Midbrain (tissue), 1 donor: ENCODE results near the gene NFATC2.

ENCODE experiments used
- DNase-seq: peaks from one replicate; lab custom pipeline; 2025; lab: John Stamatoyannopoulos, UW

NFATC2 gene

GRCh38 chr20:51542571-51543421, at the start of gene NFATC2:
TSS of gene NFATC2 (minus strand) at chr20:51542719. CDS start at chr20:51542499, 220 bp downstream.
- no peak for DNase-seq

- no peak for DNase-seq
Observed at GRCh38 chr20:51591871-51592270, 49.4 kb upstream of the NFATC2 start.

GRCh38 chr20:51588762-51589161, 46.2 kb upstream of the NFATC2 start:
- no peak for DNase-seq

GRCh38 chr20:51587145-51587544, 44.6 kb upstream of the NFATC2 start:
- DNase-seq = no peak

- no peak for DNase-seq
Observed at GRCh38 chr20:51586005-51586440, 43.5 kb upstream of the NFATC2 start.

- no peak for DNase-seq
Observed at GRCh38 chr20:51585148-51585547, 42.6 kb upstream of the NFATC2 start.

- DNase-seq = no peak
Observed at GRCh38 chr20:51584737-51585136, 42.2 kb upstream of the NFATC2 start.

GRCh38 chr20:51584116-51584515, 41.6 kb upstream of the NFATC2 start:
- no peak for DNase-seq

GRCh38 chr20:51583499-51583898, 41.0 kb upstream of the NFATC2 start:
- DNase-seq = no peak

GRCh38 chr20:51583073-51583472, 40.6 kb upstream of the NFATC2 start:
- DNase-seq = no peak

GRCh38 chr20:51581571-51581970, 39.1 kb upstream of the NFATC2 start:
- DNase-seq = no peak

- no peak for DNase-seq
Observed at GRCh38 chr20:51579137-51579536, 36.6 kb upstream of the NFATC2 start.

- DNase-seq = no peak
Observed at GRCh38 chr20:51578145-51578459, 35.6 kb upstream of the NFATC2 start.

- no peak for DNase-seq
Observed at GRCh38 chr20:51577432-51578144, 35.1 kb upstream of the NFATC2 start.

- no peak for DNase-seq
Observed at GRCh38 chr20:51575486-51575885, 33.0 kb upstream of the NFATC2 start.

GRCh38 chr20:51574248-51575033, 31.9 kb upstream of the NFATC2 start:
- no peak for DNase-seq

- no peak for DNase-seq
Observed at GRCh38 chr20:51573576-51574243, 31.2 kb upstream of the NFATC2 start.

GRCh38 chr20:51571460-51571794, 28.9 kb upstream of the NFATC2 start:
- no peak for DNase-seq

- DNase-seq = no peak
Observed at GRCh38 chr20:51570739-51571459, 28.4 kb upstream of the NFATC2 start.

- no peak for DNase-seq
Observed at GRCh38 chr20:51569815-51570738, 27.6 kb upstream of the NFATC2 start.
